GM23338 (cell line): Measurements from ENCODE around the gene RSRC1. TPM values are rescaled to one million over a fixed set of nuclear protein-coding genes. Genes with fewer than 3 reads are reported as not detected.

ENCODE experiments used
- JUNB ChIP-seq: IDR thresholded peaks from one replicate; pipeline ENCODE4 v1.6.1; 2016; ENCODE audit warnings: antibody characterized with exemption; ENCODE audit not compliant: unreplicated experiment
- ZNF331 ChIP-seq: fragments of 250-450 bp; sonication (Bioruptor Pico); IDR thresholded peaks from 2 replicates; pipeline ENCODE4 v1.5.0; 2020; ENCODE audit warnings: low read depth, mild to moderate bottlenecking, moderate library complexity
- polyA plus RNA-seq: library from polyadenylated mRNA; unstranded; fragments of >200 nt; fragmentation: Nextera tagmentation; extraction: Ambion mirVana; gene quantifications from 2 replicates; pipeline ENCODE4 v1.2.1, GENCODE V29; 2016
- total RNA-seq: library from RNA; depleted of rRNA; stranded (reverse); fragments of >200 nt; shearing (Covaris generic); gene quantifications from 2 replicates; pipeline ENCODE4 v1.2.3, GENCODE V29; 2014; rRNA removed

RSRC1 gene
- total and polyA plus RNA-seq, 2 experiments from 2014 or later: 32.5 to 76.8 TPM

GRCh38 chr3:158590223-158590622 is 480.3 kb downstream of the RSRC1 start (continued):
- no peak for TF ChIP-seq JUNB
- TF ChIP-seq ZNF331 (CRISPR knock-in tag): no peak

Other genes starting within 250 kb of the RSRC1 start
- 0.10 TPM in 1 of 2 replicates, not detected in the other for gene SHOX2, start 3.7 kb upstream of the RSRC1 start, total RNA-seq
- gene SHOX2, start 3.7 kb upstream of the RSRC1 start, polyA plus RNA-seq: 0.10 and 0.19 TPM in 2 replicates